Measurements from ENCODE around the gene AMBP. TPM values are rescaled to one million over a fixed set of nuclear protein-coding genes. Genes with fewer than 3 reads are reported as not detected.

Gene AMBP
- total and polyA plus RNA-seq, 10 donors: 0.09 to 1.6 (median 0.12) TPM; not detected in 7

DNA sequence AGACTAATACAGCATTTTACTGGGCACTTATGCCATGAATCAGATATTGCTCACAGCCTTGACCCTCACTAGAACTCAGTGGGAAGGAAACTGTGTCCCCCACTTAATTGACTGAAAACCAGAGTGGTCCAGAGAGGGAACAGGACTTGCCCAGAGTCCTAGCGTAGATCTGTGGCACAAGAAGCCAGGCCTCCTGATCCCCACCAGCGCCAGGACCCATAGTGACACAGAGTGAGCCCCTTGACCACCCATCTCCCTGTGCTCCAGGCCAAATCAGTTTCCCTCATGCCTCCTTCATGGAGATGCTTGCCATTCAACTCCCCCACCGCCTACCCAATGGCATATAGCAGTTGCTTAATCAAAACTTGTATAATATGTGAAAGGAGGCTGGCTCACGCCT is 12.7 kb upstream of the AMBP start:
- Histone ChIP-seq H3K9me3 (no peaks in the 10 kb centered on the region), H3K27me3 (replicated peaks in 1 of 7) (peaks cover 0 to 35% (median 0%) of the 10 kb centered on the region in 7 donors), H3K4me3 (no peak overlapping the region), H3K36me3 (no peaks in the 10 kb centered on the region), H3K27ac (no peak overlapping the region), H3K4me1 (no peaks in the 10 kb centered on the region)
- WGBS, 5 donors: 87 to 95% (median 92%) methylated on average over 4 of the region's 4 CpGs
- TF ChIP-seq POLR2A (IDR thresholded peaks at IDR 0.05) (no peak), POLR2AphosphoS5 (IDR thresholded peaks at IDR 0.05) (no peak)
- TF ChIP-seq, protein P1, sequence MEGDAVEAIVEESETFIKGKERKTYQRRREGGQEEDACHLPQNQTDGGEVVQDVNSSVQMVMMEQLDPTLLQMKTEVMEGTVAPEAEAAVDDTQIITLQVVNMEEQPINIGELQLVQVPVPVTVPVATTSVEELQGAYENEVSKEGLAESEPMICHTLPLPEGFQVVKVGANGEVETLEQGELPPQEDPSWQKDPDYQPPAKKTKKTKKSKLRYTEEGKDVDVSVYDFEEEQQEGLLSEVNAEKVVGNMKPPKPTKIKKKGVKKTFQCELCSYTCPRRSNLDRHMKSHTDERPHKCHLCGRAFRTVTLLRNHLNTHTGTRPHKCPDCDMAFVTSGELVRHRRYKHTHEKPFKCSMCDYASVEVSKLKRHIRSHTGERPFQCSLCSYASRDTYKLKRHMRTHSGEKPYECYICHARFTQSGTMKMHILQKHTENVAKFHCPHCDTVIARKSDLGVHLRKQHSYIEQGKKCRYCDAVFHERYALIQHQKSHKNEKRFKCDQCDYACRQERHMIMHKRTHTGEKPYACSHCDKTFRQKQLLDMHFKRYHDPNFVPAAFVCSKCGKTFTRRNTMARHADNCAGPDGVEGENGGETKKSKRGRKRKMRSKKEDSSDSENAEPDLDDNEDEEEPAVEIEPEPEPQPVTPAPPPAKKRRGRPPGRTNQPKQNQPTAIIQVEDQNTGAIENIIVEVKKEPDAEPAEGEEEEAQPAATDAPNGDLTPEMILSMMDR (IDR thresholded peaks at IDR 0.05 in 8 of 11, conservative IDR thresholded peaks at IDR 0.05 in 3 of 11): no peak
- intact Hi-C loops (cut with DNase I; ENCODE audit: low total_unique reads): no loop called here
- DNase-seq: no peak

DNA sequence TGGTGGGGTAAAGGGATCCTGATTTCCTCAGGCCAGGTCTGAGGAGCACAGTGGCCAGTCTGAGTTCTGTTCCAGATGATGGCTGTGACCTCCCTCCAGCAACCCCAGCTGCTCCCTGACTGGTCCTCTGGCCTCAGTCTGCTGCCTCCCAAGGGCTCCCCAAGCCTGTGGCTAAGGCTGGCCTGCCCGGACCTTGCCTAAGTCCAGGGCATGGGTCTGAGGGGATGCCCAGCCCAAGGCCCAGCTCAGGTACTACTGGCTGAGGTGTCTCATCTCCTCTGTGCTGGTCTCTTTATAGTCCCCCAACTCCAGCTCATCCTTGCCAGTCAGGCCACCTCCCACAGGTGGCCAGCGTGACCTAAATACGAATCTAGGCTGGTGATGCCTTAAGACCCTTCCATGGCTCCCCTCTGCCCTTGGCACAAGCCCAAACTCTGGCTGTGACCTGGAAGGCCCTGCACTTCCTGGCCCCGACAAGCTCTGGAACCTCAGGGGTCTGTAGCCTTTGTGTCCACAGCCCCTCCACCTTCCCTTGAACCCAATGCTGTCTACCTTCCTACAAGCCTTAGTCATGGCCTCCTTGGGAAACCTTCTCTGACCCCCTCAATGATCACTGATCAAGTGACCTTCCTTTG is 11.2 kb upstream of the AMBP start:
- 72 to 92% (median 85%) methylated on average over 4 of the region's 4 CpGs for WGBS, 5 donors

DNA sequence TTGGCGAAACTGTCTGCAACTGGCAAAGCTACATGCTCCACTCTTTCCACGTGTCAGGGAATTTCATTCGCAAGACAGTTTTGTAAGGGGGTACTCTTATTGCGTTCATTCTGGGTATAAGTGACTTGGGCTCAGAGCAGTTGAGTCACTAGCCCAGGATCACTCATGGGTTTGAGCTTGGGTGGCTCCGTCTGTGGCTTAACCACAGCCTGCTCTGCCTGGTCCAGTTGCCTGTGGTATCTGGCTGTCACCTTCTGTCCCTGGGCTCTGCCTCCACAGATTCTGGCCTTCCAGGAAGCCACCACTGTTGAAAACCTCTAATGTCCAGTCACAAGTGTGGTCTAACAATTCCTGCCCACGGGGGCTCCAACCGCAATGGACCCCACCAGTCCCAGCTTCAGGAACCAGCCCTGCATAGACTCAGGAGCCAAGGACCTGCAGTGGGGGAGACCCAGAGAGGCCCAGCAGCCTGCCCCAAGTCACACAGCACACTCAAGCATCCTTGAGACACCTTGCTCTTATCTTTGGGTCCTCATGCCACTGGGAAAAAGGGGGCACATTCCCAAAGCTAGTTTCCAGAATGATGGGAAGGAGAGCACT is 10.6 kb upstream of the AMBP start:
- DNase-seq: peak; percentile 40
- TF ChIP-seq POLR2AphosphoS5 (IDR thresholded peaks at IDR 0.05) (no peak), POLR2A (IDR thresholded peaks at IDR 0.05) (no peak)
- TF ChIP-seq, protein P1 (IDR thresholded peaks at IDR 0.05 in 8 of 11, conservative IDR thresholded peaks at IDR 0.05 in 3 of 11): no peak
- Histone ChIP-seq H3K27ac (no peak overlapping the region), H3K9me3 (no peaks in the 10 kb centered on the region), H3K36me3 (no peaks in the 10 kb centered on the region), H3K27me3 (replicated peaks in 1 of 7) (peaks cover 0 to 19% (median 0%) of the 10 kb centered on the region in 7 donors), H3K4me1 (no peaks in the 10 kb centered on the region), H3K4me3 (no peak overlapping the region)
- 84 to 95% (median 89%) methylated on average over 5 to 7 of the region's 7 CpGs for WGBS, 5 donors
- intact Hi-C loops (cut with DNase I; ENCODE audit: low total_unique reads): loop anchor here (10.0 kb wide), 1 partner anchor 206 kb away; no protein-coding TSS in a partner anchor

More for the DNA sequence above, 11.2 kb upstream of the AMBP start:
- TF ChIP-seq, protein P1 (IDR thresholded peaks at IDR 0.05 in 8 of 11, conservative IDR thresholded peaks at IDR 0.05 in 3 of 11): no peak
- TF ChIP-seq POLR2A (IDR thresholded peaks at IDR 0.05): no peak
- no peak for TF ChIP-seq POLR2AphosphoS5 (IDR thresholded peaks at IDR 0.05)
- Histone ChIP-seq H3K36me3 (no peaks in the 10 kb centered on the region), H3K4me1 (no peaks in the 10 kb centered on the region), H3K27ac (no peak overlapping the region), H3K27me3 (replicated peaks in 1 of 7) (peaks cover 0 to 25% (median 0%) of the 10 kb centered on the region in 7 donors), H3K9me3 (no peaks in the 10 kb centered on the region), H3K4me3 (no peak overlapping the region)
- intact Hi-C loops (cut with DNase I; ENCODE audit: low total_unique reads): loop anchor here (10.0 kb wide), 1 partner anchor 205 kb away; no protein-coding TSS in a partner anchor
- DNase-seq: peak; percentile 59

DNA sequence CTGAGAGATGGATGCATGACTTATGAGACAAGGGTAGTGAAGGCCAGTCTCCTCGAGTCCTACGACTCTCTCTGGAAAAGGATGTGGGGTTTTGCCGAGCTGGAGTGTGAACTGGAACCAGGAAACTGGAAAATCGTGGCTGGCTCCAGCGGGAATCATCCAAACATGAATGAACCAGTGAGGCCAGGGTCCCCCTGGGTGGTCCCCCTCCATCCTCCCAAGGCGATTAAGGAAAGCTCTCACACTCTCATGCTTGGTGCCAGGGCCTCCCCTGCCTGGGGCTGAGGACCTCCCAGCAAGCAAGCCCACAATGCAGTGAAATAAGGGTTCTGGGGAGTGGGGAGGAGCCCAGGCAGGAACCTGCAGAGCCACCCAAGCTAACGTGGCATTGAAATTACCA is 9.6 kb upstream of the AMBP start:
- no peak overlapping the region for H3K4me3 ChIP-seq
- H3K4me1 ChIP-seq: peaks cover 0 to under 1% (median 0%) of the 10 kb centered on the region in 6 donors
- H3K36me3 ChIP-seq: no peaks in the 10 kb centered on the region
- DNase-seq: peak; percentile 47
- intact Hi-C loops (cut with DNase I; ENCODE audit: low total_unique reads): loop anchor here (10.0 kb wide), 1 partner anchor 207 kb away; no protein-coding TSS in a partner anchor
- TF ChIP-seq POLR2A (IDR thresholded peaks at IDR 0.05): no peak
- TF ChIP-seq, protein P1 (IDR thresholded peaks at IDR 0.05 in 8 of 11, conservative IDR thresholded peaks at IDR 0.05 in 3 of 11): no peak
- TF ChIP-seq POLR2AphosphoS5 (IDR thresholded peaks at IDR 0.05): no peak
- H3K27ac ChIP-seq: no peak overlapping the region
- H3K27me3 ChIP-seq (replicated peaks in 1 of 7): peaks cover 0 to 10% (median 0%) of the 10 kb centered on the region in 7 donors
- no peaks in the 10 kb centered on the region for H3K9me3 ChIP-seq
- WGBS, 5 donors: 67 to 79% (median 74%) methylated on average over 7 of the region's 7 CpGs

All from spleen (tissue), 11 donors.